Neural progenitor cell (in vitro differentiated cells): Measurements from ENCODE around the gene PARS2.
A peak's percentile ranks its signal among the peaks of the same experiment; 100 is the strongest.

Source experiments
- EZH2 ChIP-seq: fragments of 200-600 bp; sonication (generic); IDR thresholded peaks from 2 replicates; pipeline ENCODE4 v1.6.1; 2017; ENCODE audit warnings: antibody characterized with exemption, mild to moderate bottlenecking, moderate library complexity
- TF ChIP-seq, protein P1 (sequence below): fragments of 200-600 bp; sonication (generic); IDR thresholded peaks from 2 replicates; pipeline ENCODE4 v1.5.1; 2017; ENCODE audit warnings: antibody characterized with exemption, mild to moderate bottlenecking

- no peak for TF ChIP-seq EZH2
- TF ChIP-seq, protein P1, sequence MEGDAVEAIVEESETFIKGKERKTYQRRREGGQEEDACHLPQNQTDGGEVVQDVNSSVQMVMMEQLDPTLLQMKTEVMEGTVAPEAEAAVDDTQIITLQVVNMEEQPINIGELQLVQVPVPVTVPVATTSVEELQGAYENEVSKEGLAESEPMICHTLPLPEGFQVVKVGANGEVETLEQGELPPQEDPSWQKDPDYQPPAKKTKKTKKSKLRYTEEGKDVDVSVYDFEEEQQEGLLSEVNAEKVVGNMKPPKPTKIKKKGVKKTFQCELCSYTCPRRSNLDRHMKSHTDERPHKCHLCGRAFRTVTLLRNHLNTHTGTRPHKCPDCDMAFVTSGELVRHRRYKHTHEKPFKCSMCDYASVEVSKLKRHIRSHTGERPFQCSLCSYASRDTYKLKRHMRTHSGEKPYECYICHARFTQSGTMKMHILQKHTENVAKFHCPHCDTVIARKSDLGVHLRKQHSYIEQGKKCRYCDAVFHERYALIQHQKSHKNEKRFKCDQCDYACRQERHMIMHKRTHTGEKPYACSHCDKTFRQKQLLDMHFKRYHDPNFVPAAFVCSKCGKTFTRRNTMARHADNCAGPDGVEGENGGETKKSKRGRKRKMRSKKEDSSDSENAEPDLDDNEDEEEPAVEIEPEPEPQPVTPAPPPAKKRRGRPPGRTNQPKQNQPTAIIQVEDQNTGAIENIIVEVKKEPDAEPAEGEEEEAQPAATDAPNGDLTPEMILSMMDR = peak; percentile 24
Observed at GRCh38 chr1:54768093-54768492, 3.8 kb upstream of the PARS2 start.
